ENCODE measurements around the gene RFX8. TPM values are rescaled to one million over a fixed set of nuclear protein-coding genes. Genes with fewer than 3 reads are reported as not detected.

Gene RFX8
- total and polyA plus RNA-seq, 2 donors (not counting 3 experiments of a cell fraction or from before 2014, with no cell fraction given) = 0.21 to 1.00 TPM

DNA sequence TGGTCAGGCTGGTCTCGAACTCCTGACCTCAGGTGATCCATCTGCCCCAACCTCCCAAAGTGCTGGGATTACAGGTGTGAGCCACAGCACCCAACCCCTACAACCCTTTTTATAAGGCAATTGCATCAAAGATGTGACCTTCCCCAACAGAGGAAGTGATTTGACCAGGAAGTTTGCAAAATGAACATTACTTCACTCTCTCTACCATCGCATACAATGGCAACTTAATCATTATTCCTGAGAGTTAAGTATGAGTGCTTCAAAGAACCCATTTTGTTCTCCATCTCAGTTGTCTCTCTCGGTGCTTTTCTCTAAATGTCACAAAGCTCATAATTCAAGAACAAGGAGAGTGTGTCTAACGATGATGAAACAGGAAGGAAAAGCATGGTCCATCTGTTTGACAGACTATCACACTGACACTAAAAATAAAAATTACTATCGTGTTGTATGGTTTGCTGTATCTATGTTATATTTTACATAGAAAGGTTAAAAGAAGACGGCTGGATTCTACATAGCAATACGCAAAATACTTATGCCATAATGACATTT, 69.5 kb downstream of the RFX8 start:
- no peak overlapping the region for H3K4me2 ChIP-seq (ENCODE audit: insufficient read depth, low read length)
- DNase-seq (ENCODE audit: low read depth, low spot score) = no peak
- TF ChIP-seq, protein P1, sequence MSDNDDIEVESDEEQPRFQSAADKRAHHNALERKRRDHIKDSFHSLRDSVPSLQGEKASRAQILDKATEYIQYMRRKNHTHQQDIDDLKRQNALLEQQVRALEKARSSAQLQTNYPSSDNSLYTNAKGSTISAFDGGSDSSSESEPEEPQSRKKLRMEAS (IDR thresholded peaks at IDR 0.05; ENCODE audit: insufficient read depth, insufficient read length) = no peak
- no peak for TF ChIP-seq EZH2 (IDR thresholded peaks at IDR 0.05; ENCODE audit: borderline replicate concordance, low read depth, low read length, severe bottlenecking)
- no peak for TF ChIP-seq POLR2A (IDR thresholded peaks at IDR 0.05; ENCODE audit: low read depth, low read length)
- TF ChIP-seq MYC (IDR thresholded peaks at IDR 0.05; ENCODE audit: low read depth, low read length) = no peak
- no peak for TF ChIP-seq JUN (IDR thresholded peaks at IDR 0.05; ENCODE audit: borderline replicate concordance, insufficient read depth, insufficient read length, low read depth)
- no peak for TF ChIP-seq FOS (IDR thresholded peaks at IDR 0.05; ENCODE audit: borderline replicate concordance, insufficient read depth, low read length)
- no peak for TF ChIP-seq POLR2AphosphoS5 (IDR thresholded peaks at IDR 0.05; ENCODE audit: insufficient read depth, low read depth, low read length)
- TF ChIP-seq, protein P2, sequence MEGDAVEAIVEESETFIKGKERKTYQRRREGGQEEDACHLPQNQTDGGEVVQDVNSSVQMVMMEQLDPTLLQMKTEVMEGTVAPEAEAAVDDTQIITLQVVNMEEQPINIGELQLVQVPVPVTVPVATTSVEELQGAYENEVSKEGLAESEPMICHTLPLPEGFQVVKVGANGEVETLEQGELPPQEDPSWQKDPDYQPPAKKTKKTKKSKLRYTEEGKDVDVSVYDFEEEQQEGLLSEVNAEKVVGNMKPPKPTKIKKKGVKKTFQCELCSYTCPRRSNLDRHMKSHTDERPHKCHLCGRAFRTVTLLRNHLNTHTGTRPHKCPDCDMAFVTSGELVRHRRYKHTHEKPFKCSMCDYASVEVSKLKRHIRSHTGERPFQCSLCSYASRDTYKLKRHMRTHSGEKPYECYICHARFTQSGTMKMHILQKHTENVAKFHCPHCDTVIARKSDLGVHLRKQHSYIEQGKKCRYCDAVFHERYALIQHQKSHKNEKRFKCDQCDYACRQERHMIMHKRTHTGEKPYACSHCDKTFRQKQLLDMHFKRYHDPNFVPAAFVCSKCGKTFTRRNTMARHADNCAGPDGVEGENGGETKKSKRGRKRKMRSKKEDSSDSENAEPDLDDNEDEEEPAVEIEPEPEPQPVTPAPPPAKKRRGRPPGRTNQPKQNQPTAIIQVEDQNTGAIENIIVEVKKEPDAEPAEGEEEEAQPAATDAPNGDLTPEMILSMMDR (IDR thresholded peaks at IDR 0.05; ENCODE audit: extremely low read depth in 1 of 2, insufficient read depth in 1 of 2, low read depth in 1 of 2, low read length in 2 of 2) = no peak
- TF ChIP-seq GATA2 (IDR thresholded peaks at IDR 0.05; ENCODE audit: insufficient read depth, insufficient read length, low read depth, low read length) = no peak
- H3K27me3 ChIP-seq (ENCODE audit: control insufficient read depth in 2 of 2, insufficient read depth in 2 of 2, low read length in 2 of 2) = peaks cover 3 to 9% of the 10 kb centered on the region in 2 experiments
- H3K9me1 ChIP-seq (replicated peaks; ENCODE audit: control insufficient read depth, extremely low read depth, insufficient read depth, low read length) = no peaks in the 10 kb centered on the region
- no peak overlapping the region for H3K27ac ChIP-seq (ENCODE audit: insufficient read depth, low read depth, low read length)
- H3K4me1 ChIP-seq (ENCODE audit: control insufficient read depth, extremely low read depth, insufficient read depth, low read length) = no peaks in the 10 kb centered on the region
- BruUV-seq (replicated peaks) = no TSS peak
- intact Hi-C loops (cut with micrococcal nuclease) (no loop called here), dilution Hi-C loops (cut with MboI; ENCODE audit: extremely low pct_ligation_motif_present, low sequenced_read_pairs) (no loop called here)
- CTCF ChIA-PET = interaction anchor here (1.4 to 7.8 kb wide), 2 partner anchors 14 to 63 kb away, joined by 3 to 55 read pairs; no protein-coding TSS in a partner anchor
- no peaks in the 10 kb centered on the region for H3K9me3 ChIP-seq (replicated peaks; ENCODE audit: control insufficient read depth, insufficient read depth, low read length)
- no peaks in the 10 kb centered on the region for H3K36me3 ChIP-seq (ENCODE audit: control insufficient read depth in 2 of 2, extremely low read depth in 1 of 2, insufficient read depth in 2 of 2, low read length in 2 of 2)
- no peaks in the 10 kb centered on the region for H3K79me2 ChIP-seq (ENCODE audit: control insufficient read depth, insufficient read depth, low read length)
- POLR2A ChIA-PET = no interaction called here
- H3K4me3 ChIP-seq (replicated peaks in 1 of 3; ENCODE audit: insufficient read depth in 1 of 3, low read depth in 1 of 3, low read length in 3 of 3) = no peak overlapping the region
- no peaks in the 10 kb centered on the region for H4K20me1 ChIP-seq (replicated peaks; ENCODE audit: control insufficient read depth, extremely low read depth, insufficient read depth, low read length)
- no peak for FAIRE-seq
- no peak overlapping the region for H3K9ac ChIP-seq (replicated peaks; ENCODE audit: extremely low read depth, insufficient read depth, low read length)
- H2AFZ ChIP-seq (ENCODE audit: low read depth, low read length) = no peak overlapping the region

Data from endothelial cell of umbilical vein (primary cell).